IPS-NIHi7 (cell line): ENCODE measurements around the gene PREX1.

Source experiments
- DNase-seq: peaks from one replicate; pipeline ENCODE4 v3.0.0; 2012; ENCODE audit warnings: mixed read lengths; ENCODE audit errors: extremely low spot score

PREX1 gene

GRCh38 chr20:48794816-48795457, 32.9 kb downstream of the PREX1 start:
- no peak for DNase-seq

- DNase-seq: peak; percentile 34
Observed at GRCh38 chr20:48794360-48794759, 33.4 kb downstream of the PREX1 start.

GRCh38 chr20:48793776-48794175, 34.0 kb downstream of the PREX1 start:
- no peak for DNase-seq

GRCh38 chr20:48791666-48792071, 36.1 kb downstream of the PREX1 start:
- no peak for DNase-seq

GRCh38 chr20:48791014-48791413, 36.8 kb downstream of the PREX1 start:
- DNase-seq: no peak

GRCh38 chr20:48790473-48791003, 37.3 kb downstream of the PREX1 start:
- no peak for DNase-seq

GRCh38 chr20:48789781-48790472, 37.9 kb downstream of the PREX1 start:
- no peak for DNase-seq

GRCh38 chr20:48789185-48789668, 38.6 kb downstream of the PREX1 start:
- DNase-seq: no peak

- no peak for DNase-seq
Observed at GRCh38 chr20:48788486-48789072, 39.2 kb downstream of the PREX1 start.

- DNase-seq: no peak
Observed at GRCh38 chr20:48787861-48788375, 39.9 kb downstream of the PREX1 start.

GRCh38 chr20:48786951-48787705, 40.7 kb downstream of the PREX1 start:
- DNase-seq: no peak

GRCh38 chr20:48785801-48786200, 42.0 kb downstream of the PREX1 start:
- no peak for DNase-seq

GRCh38 chr20:48785256-48785655, 42.5 kb downstream of the PREX1 start:
- no peak for DNase-seq

- no peak for DNase-seq
Observed at GRCh38 chr20:48784273-48784641, 43.5 kb downstream of the PREX1 start.

- DNase-seq: no peak
Observed at GRCh38 chr20:48783533-48784272, 44.1 kb downstream of the PREX1 start.

- DNase-seq: no peak
Observed at GRCh38 chr20:48782901-48783308, 44.9 kb downstream of the PREX1 start.

GRCh38 chr20:48782053-48782452, 45.7 kb downstream of the PREX1 start:
- no peak for DNase-seq

GRCh38 chr20:48781634-48782033, 46.2 kb downstream of the PREX1 start:
- DNase-seq: no peak

GRCh38 chr20:48779435-48779834, 48.4 kb downstream of the PREX1 start:
- DNase-seq: no peak

GRCh38 chr20:48777821-48778220, 50.0 kb downstream of the PREX1 start:
- DNase-seq: no peak

- no peak for DNase-seq
Observed at GRCh38 chr20:48777005-48777404, 50.8 kb downstream of the PREX1 start.
